Measurements from ENCODE around the gene RHOU. TPM values are rescaled to one million over a fixed set of nuclear protein-coding genes. Genes with fewer than 3 reads are reported as not detected.

RHOU gene
- total RNA-seq, 1 experiment from 2014 or later = 3.2 TPM

GRCh38 chr1:228723921-228724320 lies 11.4 kb upstream of the RHOU start:
- no peak overlapping the region for H3K4me3 ChIP-seq
- H3K9me3 ChIP-seq (replicated peaks) = no peaks in the 10 kb centered on the region
- no peaks in the 10 kb centered on the region for H3K36me3 ChIP-seq
- DNase-seq = no peak
- no peak overlapping the region for H3K27ac ChIP-seq
- H3K4me1 ChIP-seq = peaks cover 9% of the 10 kb centered on the region
- no peaks in the 10 kb centered on the region for H3K27me3 ChIP-seq

- no peaks in the 10 kb centered on the region for H3K27me3 ChIP-seq
- no peak overlapping the region for H3K27ac ChIP-seq
- no peaks in the 10 kb centered on the region for H3K36me3 ChIP-seq
- peaks cover 8% of the 10 kb centered on the region for H3K4me1 ChIP-seq
- H3K9me3 ChIP-seq (replicated peaks) = no peaks in the 10 kb centered on the region
- DNase-seq = no peak
- no peak overlapping the region for H3K4me3 ChIP-seq
Observed at GRCh38 chr1:228725178-228725577, 10.1 kb upstream of the RHOU start.

- no peak overlapping the region for H3K27ac ChIP-seq
- H3K36me3 ChIP-seq = no peaks in the 10 kb centered on the region
- no peaks in the 10 kb centered on the region for H3K9me3 ChIP-seq (replicated peaks)
- peak; percentile 33 to 60 for DNase-seq
- no peaks in the 10 kb centered on the region for H3K27me3 ChIP-seq
- no peak overlapping the region for H3K4me3 ChIP-seq
- 0 out of 2 replicates have a peak, but pooled peaks cover 3% of the 10 kb centered on the region for H3K4me1 ChIP-seq
Observed at GRCh38 chr1:228727681-228728171, 7.6 kb upstream of the RHOU start.

GRCh38 chr1:228732426-228732825 lies 2.9 kb upstream of the RHOU start:
- Histone ChIP-seq H3K9me3 (replicated peaks) (no peaks in the 10 kb centered on the region), H3K27ac (no peak overlapping the region), H3K27me3 (no peaks in the 10 kb centered on the region), H3K36me3 (no peaks in the 10 kb centered on the region), H3K4me1 (peaks cover 7% of the 10 kb centered on the region; the same call in 1 of the 2 replicates), H3K4me3 (no peak overlapping the region)
- no peak for DNase-seq

- Histone ChIP-seq H3K27me3 (no peaks in the 10 kb centered on the region), H3K27ac (no peak overlapping the region), H3K36me3 (no peaks in the 10 kb centered on the region), H3K4me1 (peaks cover 5% of the 10 kb centered on the region; the same call in 1 of the 2 replicates), H3K4me3 (no peak overlapping the region), H3K9me3 (replicated peaks) (no peaks in the 10 kb centered on the region)
- DNase-seq = no peak
Observed at GRCh38 chr1:228733576-228733975, 1.7 kb upstream of the RHOU start.

GRCh38 chr1:228735871-228736586 lies 750 bp downstream of the RHOU start:
- Histone ChIP-seq H3K27me3 (no peaks in the 10 kb centered on the region), H3K4me1 (peaks cover 5% of the 10 kb centered on the region; the same call in 1 of the 2 replicates), H3K36me3 (no peaks in the 10 kb centered on the region), H3K9me3 (replicated peaks) (no peaks in the 10 kb centered on the region), H3K27ac (no peak overlapping the region), H3K4me3 (peak overlapping the region; percentile 92)
- peak; percentile 41 to 49 for DNase-seq

GRCh38 chr1:228736844-228737445 lies 1.7 kb downstream of the RHOU start:
- Histone ChIP-seq H3K36me3 (no peaks in the 10 kb centered on the region), H3K4me3 (no peak overlapping the region), H3K9me3 (replicated peaks) (no peaks in the 10 kb centered on the region), H3K4me1 (peaks cover 5% of the 10 kb centered on the region; the same call in 1 of the 2 replicates), H3K27me3 (no peaks in the 10 kb centered on the region), H3K27ac (no peak overlapping the region)
- DNase-seq = peak in 1 of 2 experiments; percentile 11

- Histone ChIP-seq H3K9me3 (replicated peaks) (no peaks in the 10 kb centered on the region), H3K27ac (no peak overlapping the region), H3K36me3 (no peaks in the 10 kb centered on the region), H3K4me1 (peaks cover 5% of the 10 kb centered on the region; the same call in 1 of the 2 replicates), H3K4me3 (no peak overlapping the region), H3K27me3 (no peaks in the 10 kb centered on the region)
- peak in 1 of 2 experiments; percentile 8 for DNase-seq
Observed at GRCh38 chr1:228737601-228738041, 2.3 kb downstream of the RHOU start.

GRCh38 chr1:228739826-228740225 lies 4.5 kb downstream of the RHOU start:
- DNase-seq = no peak
- Histone ChIP-seq H3K36me3 (no peaks in the 10 kb centered on the region), H3K4me3 (no peak overlapping the region), H3K9me3 (replicated peaks) (no peaks in the 10 kb centered on the region), H3K4me1 (peaks cover 5% of the 10 kb centered on the region; the same call in 1 of the 2 replicates), H3K27me3 (no peaks in the 10 kb centered on the region), H3K27ac (no peak overlapping the region)

GRCh38 chr1:228740543-228741317 lies 5.5 kb downstream of the RHOU start:
- Histone ChIP-seq H3K36me3 (no peaks in the 10 kb centered on the region), H3K4me3 (no peak overlapping the region), H3K27me3 (no peaks in the 10 kb centered on the region), H3K27ac (no peak overlapping the region), H3K9me3 (replicated peaks) (no peaks in the 10 kb centered on the region), H3K4me1 (peaks cover 5% of the 10 kb centered on the region; the same call in 1 of the 2 replicates)
- no peak for DNase-seq

GRCh38 chr1:228742281-228742860 lies 7.1 kb downstream of the RHOU start:
- H3K27me3 ChIP-seq = no peaks in the 10 kb centered on the region
- DNase-seq = no peak
- no peaks in the 10 kb centered on the region for H3K9me3 ChIP-seq (replicated peaks)
- H3K36me3 ChIP-seq = no peaks in the 10 kb centered on the region
- no peak overlapping the region for H3K4me3 ChIP-seq
- no peaks in the 10 kb centered on the region; the same call in 1 of the 2 replicates for H3K4me1 ChIP-seq
- H3K27ac ChIP-seq = no peak overlapping the region

- Histone ChIP-seq H3K4me3 (no peak overlapping the region), H3K4me1 (no peaks in the 10 kb centered on the region), H3K27me3 (no peaks in the 10 kb centered on the region), H3K27ac (no peak overlapping the region), H3K9me3 (replicated peaks) (no peaks in the 10 kb centered on the region), H3K36me3 (no peaks in the 10 kb centered on the region)
- no peak for DNase-seq
Observed at GRCh38 chr1:228743405-228743804, 8.1 kb downstream of the RHOU start.

GRCh38 chr1:228744356-228744755 lies 9.1 kb downstream of the RHOU start:
- Histone ChIP-seq H3K4me3 (no peak overlapping the region), H3K36me3 (no peaks in the 10 kb centered on the region), H3K9me3 (replicated peaks) (no peaks in the 10 kb centered on the region), H3K4me1 (no peaks in the 10 kb centered on the region), H3K27ac (no peak overlapping the region), H3K27me3 (no peaks in the 10 kb centered on the region)
- DNase-seq = no peak

GRCh38 chr1:228744918-228745317 lies 9.6 kb downstream of the RHOU start:
- Histone ChIP-seq H3K4me1 (no peaks in the 10 kb centered on the region), H3K4me3 (no peak overlapping the region), H3K36me3 (no peaks in the 10 kb centered on the region), H3K27me3 (no peaks in the 10 kb centered on the region), H3K9me3 (replicated peaks) (no peaks in the 10 kb centered on the region), H3K27ac (no peak overlapping the region)
- no peak for DNase-seq

All from SJCRH30 (cell line).